C4-2B (cell line): ENCODE measurements around the gene TSGA10IP.

ENCODE experiments used
- H3K27ac ChIP-seq: fragments of 450-650 bp; 2 replicates; pipeline ENCODE4 v1.5.1; 2017
- CTCF ChIP-seq: fragments of 450-650 bp; conservative IDR thresholded peaks from 2 replicates; pipeline ENCODE4 v1.5.1; 2017; ENCODE audit warnings: mild to moderate bottlenecking
- ZFX ChIP-seq: fragments of 450-650 bp; IDR thresholded peaks from 2 replicates; pipeline ENCODE4 v1.6.1; 2017

Gene TSGA10IP

GRCh38 chr11:65922565-65922964 lies 22.7 kb upstream of the TSGA10IP start:
- TF ChIP-seq CTCF: no peak
- H3K27ac ChIP-seq: no peak overlapping the region

- no peak overlapping the region for H3K27ac ChIP-seq
- TF ChIP-seq CTCF (no peak), ZFX (no peak)
Measured at GRCh38 chr11:65925397-65925796, 19.9 kb upstream of the TSGA10IP start.

GRCh38 chr11:65927904-65928397 lies 17.3 kb upstream of the TSGA10IP start:
- no peak overlapping the region for H3K27ac ChIP-seq
- TF ChIP-seq ZFX: no peak

GRCh38 chr11:65928667-65929066 lies 16.6 kb upstream of the TSGA10IP start:
- TF ChIP-seq ZFX (no peak), CTCF (no peak)
- no peak overlapping the region for H3K27ac ChIP-seq

GRCh38 chr11:65931773-65932557 lies 13.3 kb upstream of the TSGA10IP start:
- no peak overlapping the region for H3K27ac ChIP-seq
- TF ChIP-seq ZFX (no peak), CTCF (no peak)

GRCh38 chr11:65932558-65932919 lies 12.7 kb upstream of the TSGA10IP start:
- H3K27ac ChIP-seq: no peak overlapping the region
- TF ChIP-seq CTCF (no peak), ZFX (no peak)

- H3K27ac ChIP-seq: no peak overlapping the region
- TF ChIP-seq CTCF (no peak), ZFX (no peak)
Measured at GRCh38 chr11:65934014-65934413, 11.3 kb upstream of the TSGA10IP start.

- H3K27ac ChIP-seq: no peak overlapping the region
- TF ChIP-seq CTCF (no peak), ZFX (no peak)
Measured at GRCh38 chr11:65937766-65938165, 7.5 kb upstream of the TSGA10IP start.
